SH-SY5Y (cell line): Measurements from ENCODE around the gene ZSCAN20.

ENCODE experiments used
- GATA2 ChIP-seq: IDR thresholded peaks from 2 replicates; pipeline ENCODE4 v1.6.1; 2011; ENCODE audit warnings: mild to moderate bottlenecking, low read depth, low read length
- GATA3 ChIP-seq: IDR thresholded peaks from 2 replicates; pipeline ENCODE4 v1.6.1; 2011; ENCODE audit warnings: low read depth, mild to moderate bottlenecking, low read length, moderate library complexity

DNA sequence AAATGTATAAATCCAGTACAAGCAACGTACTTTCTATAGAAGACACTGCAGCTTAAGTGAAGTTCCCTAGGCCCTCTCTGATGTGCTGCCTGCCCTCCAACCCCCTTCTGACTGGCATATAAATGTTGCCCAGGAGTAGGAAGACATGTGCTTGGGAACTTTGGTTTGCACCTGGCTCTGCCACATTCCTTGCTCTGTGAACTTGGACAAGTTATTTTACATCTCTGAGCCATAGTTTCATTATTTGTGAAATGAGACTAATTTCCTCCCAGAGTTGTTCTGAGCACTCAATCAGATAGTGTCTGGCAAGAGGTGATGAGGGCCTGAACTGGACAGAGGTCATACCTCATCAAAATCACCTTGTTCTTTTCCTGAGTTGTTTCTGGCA is 38.1 kb upstream of the ZSCAN20 start:
- TF ChIP-seq GATA3: no peak
- TF ChIP-seq GATA2: no peak
